Progenitor cell of endocrine pancreas (in vitro differentiated cells): ENCODE results near the gene CSF2RB. TPM values are rescaled to one million over a fixed set of nuclear protein-coding genes. Genes with fewer than 3 reads are reported as not detected.

ENCODE experiments used
- DNase-seq: peaks from one replicate; pipeline ENCODE4 v3.0.0; 2021; ENCODE audit warnings: low spot score; ENCODE audit not compliant: unreplicated experiment
- H3K27ac Mint-ChIP-seq: 2 replicates; pipeline ENCODE4 v1.8.0; 2021; ENCODE audit warnings: mild to moderate bottlenecking, moderate library complexity, mixed read lengths
- H3K27me3 Mint-ChIP-seq: 2 replicates; pipeline ENCODE4 v1.8.0; 2021; ENCODE audit warnings: mixed read lengths
- H3K36me3 Mint-ChIP-seq: 2 replicates; pipeline ENCODE4 v1.8.0; 2022; ENCODE audit warnings: mixed read lengths; ENCODE audit not compliant: insufficient read depth
- H3K4me1 Mint-ChIP-seq: 2 replicates; pipeline ENCODE4 v1.8.0; 2021; ENCODE audit warnings: low read depth, mixed read lengths
- H3K4me3 Mint-ChIP-seq: 2 replicates; pipeline ENCODE4 v1.8.0; 2021; ENCODE audit warnings: low read depth, mild to moderate bottlenecking, moderate library complexity, mixed read lengths
- H3K9me3 Mint-ChIP-seq: 2 replicates; pipeline ENCODE4 v1.8.0; 2021; ENCODE audit warnings: low read depth, mixed read lengths
- CTCF ChIP-seq: fragments of 200-600 bp; sonication (generic); IDR thresholded peaks from one replicate; pipeline ENCODE4 v1.5.0; 2021; ENCODE audit warnings: antibody characterized with exemption, mild to moderate bottlenecking; ENCODE audit not compliant: unreplicated experiment
- total RNA-seq: library from RNA; stranded (reverse); gene quantifications from 2 replicates; pipeline ENCODE4 v1.2.1, GENCODE V29; 2021

CSF2RB gene
- total RNA-seq, 1 donor from 2014 or later: not detected

GRCh38 chr22:36946421-36947158 lies 33.2 kb downstream of the CSF2RB start:
- Mint-ChIP-seq H3K27ac (no peak overlapping the region), H3K4me3 (no peak overlapping the region), H3K27me3 (peaks cover 17% of the 10 kb centered on the region), H3K4me1 (no peaks in the 10 kb centered on the region), H3K9me3 (no peaks in the 10 kb centered on the region), H3K36me3 (no peaks in the 10 kb centered on the region)
- TF ChIP-seq CTCF: no peak
- DNase-seq: no peak

GRCh38 chr22:36948273-36949225 lies 35.1 kb downstream of the CSF2RB start:
- no peak for TF ChIP-seq CTCF
- Mint-ChIP-seq H3K36me3 (no peaks in the 10 kb centered on the region), H3K4me1 (no peaks in the 10 kb centered on the region), H3K9me3 (no peaks in the 10 kb centered on the region), H3K27me3 (peaks cover 17% of the 10 kb centered on the region), H3K4me3 (no peak overlapping the region), H3K27ac (no peak overlapping the region)
- DNase-seq: no peak

GRCh38 chr22:36950797-36951590 lies 37.6 kb downstream of the CSF2RB start:
- DNase-seq: no peak
- H3K27me3 Mint-ChIP-seq: peaks cover 20% of the 10 kb centered on the region
- no peak for TF ChIP-seq CTCF
- H3K4me3 Mint-ChIP-seq: no peak overlapping the region
- no peaks in the 10 kb centered on the region for H3K9me3 Mint-ChIP-seq
- no peaks in the 10 kb centered on the region for H3K36me3 Mint-ChIP-seq
- no peaks in the 10 kb centered on the region for H3K4me1 Mint-ChIP-seq
- H3K27ac Mint-ChIP-seq: no peak overlapping the region

- peaks cover 4% of the 10 kb centered on the region for H3K9me3 Mint-ChIP-seq
- no peak overlapping the region for H3K27ac Mint-ChIP-seq
- no peaks in the 10 kb centered on the region for H3K4me1 Mint-ChIP-seq
- no peak overlapping the region for H3K4me3 Mint-ChIP-seq
- no peaks in the 10 kb centered on the region for H3K36me3 Mint-ChIP-seq
- DNase-seq: no peak
- peaks cover 20% of the 10 kb centered on the region for H3K27me3 Mint-ChIP-seq
- no peak for TF ChIP-seq CTCF
Observed at GRCh38 chr22:36951746-36952145, 38.3 kb downstream of the CSF2RB start.
